Stomach (tissue), 4 donors: Measurements from ENCODE around the gene CDH15.

Experiments
- EP300 ChIP-seq: sonication (generic); formaldehyde crosslinking; IDR thresholded peaks from one replicate; pipeline ENCODE4 v1.6.1; 2017; ENCODE audit warnings: antibody characterized with exemption
- TF ChIP-seq, protein P1 (sequence below), 7 experiments: fragments of 450-650 bp in 4 of 7; fragments of 200-600 bp in 3 of 7; sonication (generic) in 3 of 7; IDR thresholded peaks; one replicate each; pipeline ENCODE4 v1.5.1; 2016 to 2019; ENCODE audit warnings: antibody characterized with exemption in 7 of 7, control low read depth in 2 of 7, mild to moderate bottlenecking in 1 of 7

DNA sequence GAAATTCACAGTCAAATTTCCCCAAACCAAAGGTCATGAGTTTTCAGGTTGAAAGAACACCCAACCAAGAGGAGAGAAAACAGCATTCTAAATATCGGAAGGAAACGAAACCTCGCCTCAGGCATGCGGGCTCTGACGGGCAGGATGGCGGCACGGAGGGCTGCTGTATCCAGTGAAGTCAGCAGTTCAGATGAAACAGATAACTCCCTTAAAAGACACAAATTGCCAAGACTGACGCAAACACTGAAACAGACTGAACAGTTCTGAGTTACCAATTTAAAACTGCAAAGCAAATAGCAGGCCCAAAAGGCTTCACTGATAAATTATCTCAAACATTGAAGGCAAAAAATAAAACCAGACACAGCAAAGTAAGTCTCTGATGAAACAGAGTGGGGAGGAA, 20.6 kb upstream of the CDH15 start:
- TF ChIP-seq, protein P1, sequence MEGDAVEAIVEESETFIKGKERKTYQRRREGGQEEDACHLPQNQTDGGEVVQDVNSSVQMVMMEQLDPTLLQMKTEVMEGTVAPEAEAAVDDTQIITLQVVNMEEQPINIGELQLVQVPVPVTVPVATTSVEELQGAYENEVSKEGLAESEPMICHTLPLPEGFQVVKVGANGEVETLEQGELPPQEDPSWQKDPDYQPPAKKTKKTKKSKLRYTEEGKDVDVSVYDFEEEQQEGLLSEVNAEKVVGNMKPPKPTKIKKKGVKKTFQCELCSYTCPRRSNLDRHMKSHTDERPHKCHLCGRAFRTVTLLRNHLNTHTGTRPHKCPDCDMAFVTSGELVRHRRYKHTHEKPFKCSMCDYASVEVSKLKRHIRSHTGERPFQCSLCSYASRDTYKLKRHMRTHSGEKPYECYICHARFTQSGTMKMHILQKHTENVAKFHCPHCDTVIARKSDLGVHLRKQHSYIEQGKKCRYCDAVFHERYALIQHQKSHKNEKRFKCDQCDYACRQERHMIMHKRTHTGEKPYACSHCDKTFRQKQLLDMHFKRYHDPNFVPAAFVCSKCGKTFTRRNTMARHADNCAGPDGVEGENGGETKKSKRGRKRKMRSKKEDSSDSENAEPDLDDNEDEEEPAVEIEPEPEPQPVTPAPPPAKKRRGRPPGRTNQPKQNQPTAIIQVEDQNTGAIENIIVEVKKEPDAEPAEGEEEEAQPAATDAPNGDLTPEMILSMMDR (IDR thresholded peaks at IDR 0.05): no peak
- no peak for TF ChIP-seq EP300
